ENCODE measurements around the gene PNPT1. TPM values are rescaled to one million over a fixed set of nuclear protein-coding genes. Genes with fewer than 3 reads are reported as not detected.

PNPT1 gene
- 21.8 and 22.2 TPM in 2 replicates for total RNA-seq

GRCh38 chr2:55693181-55694125 lies at the start of gene PNPT1:
Gene PNPT1, minus strand, starts transcription at chr2:55693844. Its CDS starts 21 bp downstream, at chr2:55693823.

GRCh38 chr2:55617175-55618024 lies 76.2 kb downstream of the PNPT1 start, which contains the start of gene PPP4R3B:
Gene PPP4R3B, minus strand, starts transcription at chr2:55617622. Its CDS starts 337 bp downstream, at chr2:55617285.

Other genes with a start within 250 kb of the PNPT1 start
- 22.8 and 25.2 TPM in 2 replicates for gene CFAP36, start 174.1 kb downstream of the PNPT1 start, total RNA-seq
- 39.9 and 53.2 TPM in 2 replicates for gene PPP4R3B, start 76.2 kb downstream of the PNPT1 start, total RNA-seq
- 3,446 and 3,873 TPM in 2 replicates for gene EFEMP1, start 229.9 kb upstream of the PNPT1 start, total RNA-seq

All from smooth muscle cell of the pulmonary artery (primary cell).